WTC11 (cell line): ENCODE measurements around the gene PSENEN. TPM values are rescaled to one million over a fixed set of nuclear protein-coding genes. Genes with fewer than 3 reads are reported as not detected.

Experiments used
- ATAC-seq: fragments of 200-7000 bp; cut with Tn5 transposase; 2 replicates; pipeline ENCODE4 v1.10.0; 2021; ENCODE audit warnings: mild to moderate bottlenecking, moderate library complexity
- CTCF ChIA-PET: fragments of 300-600 bp; sonication (Branson Sonifier 250); formaldehyde crosslinking; loops from one replicate; lab custom pipeline; 2021; ENCODE audit warnings: antibody characterized with exemption; lab: Charles Lee
- POLR2A ChIA-PET: fragments of 350-600 bp; sonication (Branson Sonifier 250); formaldehyde crosslinking; loops from one replicate; lab custom pipeline; 2021; ENCODE audit warnings: antibody characterized with exemption; lab: Charles Lee
- DNase-seq: peaks from one replicate; pipeline ENCODE4 v3.0.0; 2021; ENCODE audit warnings: low spot score
- H3K27ac Mint-ChIP-seq: 2 replicates; pipeline ENCODE4 v1.8.0; 2021; ENCODE audit warnings: mixed read lengths
- H3K27me3 Mint-ChIP-seq: 2 replicates; pipeline ENCODE4 v1.8.0; 2021; ENCODE audit warnings: low read depth, mild to moderate bottlenecking, moderate library complexity, mixed read lengths
- H3K36me3 Mint-ChIP-seq: 2 replicates; pipeline ENCODE4 v1.8.0; 2021; ENCODE audit warnings: mixed read lengths
- H3K4me1 Mint-ChIP-seq: 2 replicates; pipeline ENCODE4 v1.8.0; 2022; ENCODE audit warnings: mixed read lengths
- H3K4me3 Mint-ChIP-seq: 2 replicates; pipeline ENCODE4 v1.8.0; 2021; ENCODE audit warnings: mild to moderate bottlenecking, moderate library complexity, mixed read lengths
- H3K9me3 Mint-ChIP-seq: 2 replicates; pipeline ENCODE4 v1.8.0; 2021; ENCODE audit warnings: mixed read lengths
- CBFB ChIP-seq: sonication (generic); formaldehyde crosslinking; IDR thresholded peaks from 2 replicates; pipeline ENCODE4 v1.8.1; 2022; ENCODE audit warnings: mild to moderate bottlenecking, low read depth, missing genetic modification reagents
- FOXK1 ChIP-seq: sonication (generic); formaldehyde crosslinking; IDR thresholded peaks from 2 replicates; pipeline ENCODE4 v1.8.0; 2022; ENCODE audit warnings: mild to moderate bottlenecking, moderate library complexity, missing genetic modification reagents
- GABPB1 ChIP-seq: sonication (generic); formaldehyde crosslinking; IDR thresholded peaks from 2 replicates; pipeline ENCODE4 v1.8.1; 2023; ENCODE audit warnings: mild to moderate bottlenecking, missing genetic modification reagents
- IRF1 ChIP-seq: sonication (generic); formaldehyde crosslinking; IDR thresholded peaks from 2 replicates; pipeline ENCODE4 v1.8.0; 2023; ENCODE audit warnings: missing genetic modification reagents
- MXD4 ChIP-seq: fragments of 250-450 bp; sonication (Bioruptor Pico); IDR thresholded peaks from 2 replicates; pipeline ENCODE4 v1.8.0; 2021; ENCODE audit warnings: mild to moderate bottlenecking, moderate library complexity, borderline replicate concordance
- MYBL2 ChIP-seq: sonication (generic); formaldehyde crosslinking; IDR thresholded peaks from 2 replicates; pipeline ENCODE4 v1.8.1; 2023; ENCODE audit warnings: mild to moderate bottlenecking, moderate library complexity, missing genetic modification reagents
- STAT6 ChIP-seq: sonication (generic); formaldehyde crosslinking; conservative IDR thresholded peaks from 2 replicates; pipeline ENCODE4 v1.8.1; 2023; ENCODE audit warnings: mild to moderate bottlenecking, low read depth, missing genetic modification reagents, moderate library complexity
- TP53 ChIP-seq: sonication (generic); formaldehyde crosslinking; IDR thresholded peaks from 2 replicates; pipeline ENCODE4 v1.8.1; 2023; ENCODE audit warnings: mild to moderate bottlenecking, missing genetic modification reagents
- ZNF263 ChIP-seq: sonication (generic); formaldehyde crosslinking; IDR thresholded peaks from 2 replicates; pipeline ENCODE4 v1.8.1; 2022; ENCODE audit warnings: low read depth, mild to moderate bottlenecking, moderate library complexity, missing genetic modification reagents
- ZNF512 ChIP-seq: sonication (generic); formaldehyde crosslinking; IDR thresholded peaks from 2 replicates; pipeline ENCODE4 v1.8.1; 2022; ENCODE audit warnings: missing genetic modification reagents, borderline replicate concordance
- total RNA-seq: library from RNA; stranded (reverse); gene quantifications from 3 replicates; pipeline ENCODE4 v1.2.3, GENCODE V29; 2021
- TF ChIP-seq, protein P1 (sequence below): sonication (generic); formaldehyde crosslinking; IDR thresholded peaks from 2 replicates; pipeline ENCODE4 v1.8.0; 2022; ENCODE audit warnings: mild to moderate bottlenecking, missing genetic modification reagents
- TF ChIP-seq, protein P2 (sequence below): fragments of 250-450 bp; sonication (Bioruptor Pico); conservative IDR thresholded peaks from 2 replicates; pipeline ENCODE4 v1.9.0; 2021; ENCODE audit warnings: mild to moderate bottlenecking
- TF ChIP-seq, protein P3 (sequence below): fragments of 200-600 bp; IDR thresholded peaks from 2 replicates; pipeline ENCODE4 v1.8.0; 2022; ENCODE audit warnings: antibody characterized with exemption

Gene PSENEN
- total RNA-seq, 1 experiment from 2014 or later = 80.3 TPM

DNA sequence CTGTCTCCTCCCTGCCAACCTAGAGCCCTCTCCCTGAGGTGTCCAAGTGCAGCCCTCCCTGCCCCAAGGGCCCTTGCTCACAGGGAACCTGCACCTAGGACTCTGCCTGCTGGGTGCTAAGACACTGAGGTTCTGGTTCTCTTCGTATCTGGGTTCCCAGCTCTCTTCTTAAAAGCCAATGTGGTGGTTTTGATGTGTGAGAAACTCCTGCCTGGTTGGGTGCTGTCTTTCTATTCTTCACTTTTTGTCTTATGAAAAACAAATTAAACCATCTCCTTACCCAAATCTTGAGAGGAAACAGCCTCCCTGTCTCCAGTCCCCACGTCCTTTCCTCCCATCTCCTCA is 32.0 kb upstream of the PSENEN start:
- ATAC-seq = no peak
- H3K27ac Mint-ChIP-seq = 0 out of 2 replicates have a peak overlapping the region, but pooled peaks have one; percentile 37
- no peak for DNase-seq
- CTCF ChIA-PET = interaction anchor here (1.2 to 2.4 kb wide), 3 partner anchors 11 to 203 kb away, joined by 3 to 8 read pairs (median 7); no protein-coding TSS in a partner anchor
- TF ChIP-seq, protein P1, sequence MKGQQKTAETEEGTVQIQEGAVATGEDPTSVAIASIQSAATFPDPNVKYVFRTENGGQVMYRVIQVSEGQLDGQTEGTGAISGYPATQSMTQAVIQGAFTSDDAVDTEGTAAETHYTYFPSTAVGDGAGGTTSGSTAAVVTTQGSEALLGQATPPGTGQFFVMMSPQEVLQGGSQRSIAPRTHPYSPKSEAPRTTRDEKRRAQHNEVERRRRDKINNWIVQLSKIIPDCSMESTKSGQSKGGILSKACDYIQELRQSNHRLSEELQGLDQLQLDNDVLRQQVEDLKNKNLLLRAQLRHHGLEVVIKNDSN (CRISPR knock-in tag) = no peak
- no peak for TF ChIP-seq STAT6 (CRISPR knock-in tag)
- no peak for TF ChIP-seq TP53 (CRISPR knock-in tag)
- no peak for TF ChIP-seq FOXK1 (CRISPR knock-in tag)
- TF ChIP-seq, all 79 proteins: peak for 0
- Mint-ChIP-seq H3K27me3 (peaks cover 8% of the 10 kb centered on the region), H3K4me1 (peaks cover 41% of the 10 kb centered on the region), H3K9me3 (no peaks in the 10 kb centered on the region), H3K4me3 (no peak overlapping the region), H3K36me3 (no peaks in the 10 kb centered on the region)
- POLR2A ChIA-PET = interaction anchor here (1.3 to 4.0 kb wide), 2 partner anchors 10 to 27 kb away, joined by 3 to 14 read pairs; partner anchors contain the start of gene ZBTB32

- Mint-ChIP-seq H3K27me3 (peaks cover 5% of the 10 kb centered on the region), H3K36me3 (no peaks in the 10 kb centered on the region), H3K9me3 (no peaks in the 10 kb centered on the region), H3K4me3 (no peak overlapping the region), H3K4me1 (peaks cover 41% of the 10 kb centered on the region), H3K27ac (0 out of 2 replicates have a peak overlapping the region, but pooled peaks have one; percentile 37)
- DNase-seq = no peak
- no peak for ATAC-seq
- no peak for TF ChIP-seq MXD4
- TF ChIP-seq ZNF512 (CRISPR knock-in tag) = no peak
- TF ChIP-seq, protein P2, sequence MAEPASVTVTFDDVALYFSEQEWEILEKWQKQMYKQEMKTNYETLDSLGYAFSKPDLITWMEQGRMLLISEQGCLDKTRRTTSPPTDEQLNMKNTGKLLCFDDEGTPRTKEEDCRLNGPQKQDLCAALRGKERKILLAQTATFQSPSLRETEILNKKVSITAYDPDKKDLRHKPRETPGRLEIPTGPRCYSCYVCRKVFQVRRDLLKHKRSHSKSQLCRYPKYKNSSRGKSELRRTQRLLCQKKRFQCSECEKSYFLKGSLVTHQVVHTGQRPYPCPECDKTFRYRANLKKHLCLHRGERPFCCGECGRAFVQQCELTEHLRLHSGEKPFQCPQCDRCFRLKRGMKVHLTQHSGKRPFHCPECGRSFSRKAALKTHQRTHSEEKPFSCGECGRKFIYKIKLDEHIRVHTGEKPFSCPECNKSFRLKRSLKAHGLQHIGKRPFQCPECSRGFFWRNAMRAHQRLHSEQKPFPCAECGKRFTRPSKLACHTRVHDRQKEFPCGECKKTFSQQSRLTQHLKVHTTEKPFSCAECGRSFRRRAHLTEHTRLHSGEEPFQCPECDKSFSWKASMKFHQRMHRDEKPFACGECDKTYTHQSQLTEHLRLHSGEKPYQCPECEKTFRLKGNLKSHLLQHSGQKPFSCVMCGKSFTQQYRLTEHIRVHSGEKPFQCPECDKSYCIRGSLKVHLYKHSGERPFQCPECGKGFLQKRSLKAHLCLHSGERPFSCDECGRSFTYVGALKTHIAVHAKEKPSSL (CRISPR knock-in tag) = no peak
- no peak for TF ChIP-seq CBFB (CRISPR knock-in tag)
- TF ChIP-seq, protein P3, sequence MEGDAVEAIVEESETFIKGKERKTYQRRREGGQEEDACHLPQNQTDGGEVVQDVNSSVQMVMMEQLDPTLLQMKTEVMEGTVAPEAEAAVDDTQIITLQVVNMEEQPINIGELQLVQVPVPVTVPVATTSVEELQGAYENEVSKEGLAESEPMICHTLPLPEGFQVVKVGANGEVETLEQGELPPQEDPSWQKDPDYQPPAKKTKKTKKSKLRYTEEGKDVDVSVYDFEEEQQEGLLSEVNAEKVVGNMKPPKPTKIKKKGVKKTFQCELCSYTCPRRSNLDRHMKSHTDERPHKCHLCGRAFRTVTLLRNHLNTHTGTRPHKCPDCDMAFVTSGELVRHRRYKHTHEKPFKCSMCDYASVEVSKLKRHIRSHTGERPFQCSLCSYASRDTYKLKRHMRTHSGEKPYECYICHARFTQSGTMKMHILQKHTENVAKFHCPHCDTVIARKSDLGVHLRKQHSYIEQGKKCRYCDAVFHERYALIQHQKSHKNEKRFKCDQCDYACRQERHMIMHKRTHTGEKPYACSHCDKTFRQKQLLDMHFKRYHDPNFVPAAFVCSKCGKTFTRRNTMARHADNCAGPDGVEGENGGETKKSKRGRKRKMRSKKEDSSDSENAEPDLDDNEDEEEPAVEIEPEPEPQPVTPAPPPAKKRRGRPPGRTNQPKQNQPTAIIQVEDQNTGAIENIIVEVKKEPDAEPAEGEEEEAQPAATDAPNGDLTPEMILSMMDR = no peak
- no peak for TF ChIP-seq MYBL2 (CRISPR knock-in tag)
- TF ChIP-seq, protein P1 (CRISPR knock-in tag) = no peak
- no peak for TF ChIP-seq IRF1 (CRISPR knock-in tag)
- TF ChIP-seq GABPB1 (CRISPR knock-in tag) = no peak
- no peak for TF ChIP-seq ZNF263 (CRISPR knock-in tag)
- ChIA-PET POLR2A (interaction anchor here (0.7 to 4.0 kb wide), 3 partner anchors 11 to 106 kb away, joined by 3 to 14 read pairs (median 3); partner anchors contain the start of gene ZBTB32), CTCF (interaction anchor here (0.9 to 2.7 kb wide), 7 partner anchors 11 to 204 kb away, joined by 3 to 16 read pairs (median 7); no protein-coding TSS in a partner anchor)
Observed at GRCh38 chr19:35713904-35714495, 31.5 kb upstream of the PSENEN start.
